PC-3 (cell line): Measurements from ENCODE around the gene S100PBP. TPM values are rescaled to one million over a fixed set of nuclear protein-coding genes. Genes with fewer than 3 reads are reported as not detected.
A peak's percentile ranks its signal among the peaks of the same experiment; 100 is the strongest.

Source experiments
- ATAC-seq: fragments of 200-7000 bp; cut with Tn5 transposase; 2 replicates; pipeline ENCODE4 v1.9.1; 2020; ENCODE audit warnings: mild to moderate bottlenecking, moderate library complexity
- BruUV-seq: library from RNA; stranded (reverse); fragments of 400-500 nt; replicated peaks from 2 replicates; lab custom pipeline; 2021; lab: Mats Ljungman, UMichigan
- CTCF ChIA-PET: fragments of 300-600 bp; sonication (Branson Sonifier 250); formaldehyde crosslinking; loops from one replicate; lab custom pipeline; 2022; ENCODE audit warnings: antibody characterized with exemption; lab: Charles Lee
- POLR2A ChIA-PET: fragments of 300-600 bp; sonication (Branson Sonifier 250); formaldehyde crosslinking; loops from one replicate; lab custom pipeline; 2022; ENCODE audit warnings: antibody characterized with exemption; ENCODE audit not compliant: unreplicated experiment; lab: Charles Lee
- DNase-seq: peaks from one replicate; pipeline ENCODE4 v3.0.0-alpha.2; 2015
- H2AFZ ChIP-seq: fragments of 300-600 bp; sonication (generic); 2 replicates; pipeline ENCODE4 v1.6.0; 2016; ENCODE audit warnings: antibody characterized with exemption, low read length
- H3F3A ChIP-seq: fragments of 300-600 bp; sonication (generic); one replicate; pipeline ENCODE4 v1.6.0; 2017; ENCODE audit warnings: antibody characterized with exemption, low read length, control low read depth, mild to moderate bottlenecking; ENCODE audit not compliant: unreplicated experiment
- H3K27ac ChIP-seq: fragments of 300-600 bp; sonication (generic); 2 replicates; pipeline ENCODE4 v1.5.1; 2016; ENCODE audit warnings: mild to moderate bottlenecking, low read length
- H3K27me3 ChIP-seq: fragments of 300-600 bp; sonication (generic); 2 replicates; pipeline ENCODE4 v1.6.1; 2016; ENCODE audit warnings: low read length, mixed read lengths
- H3K36me3 ChIP-seq: fragments of 300-600 bp; sonication (generic); 2 replicates; pipeline ENCODE4 v1.6.1; 2016; ENCODE audit warnings: low read depth, mixed run types, low read length, mixed read lengths
- H3K4me1 ChIP-seq: fragments of 300-600 bp; sonication (generic); 2 replicates; pipeline ENCODE4 v1.5.1; 2016; ENCODE audit warnings: low read length; ENCODE audit not compliant: insufficient read depth
- H3K4me2 ChIP-seq: fragments of 300-600 bp; sonication (generic); 2 replicates; pipeline ENCODE4 v1.6.0; 2016; ENCODE audit warnings: low read length
- H3K4me3 ChIP-seq: fragments of 300-600 bp; sonication (generic); 2 replicates; pipeline ENCODE4 v1.5.1; 2016; ENCODE audit warnings: mild to moderate bottlenecking, low read length, mixed read lengths
- H3K79me2 ChIP-seq: fragments of 300-600 bp; sonication (generic); 2 replicates; pipeline ENCODE4 v1.6.1; 2017; ENCODE audit warnings: low read length, mixed read lengths
- H3K9ac ChIP-seq: fragments of 300-600 bp; sonication (generic); 2 replicates; pipeline ENCODE4 v1.6.0; 2016; ENCODE audit warnings: mild to moderate bottlenecking, low read length
- H3K9me2 ChIP-seq: fragments of 300-600 bp; sonication (generic); replicated peaks from 2 replicates; pipeline ENCODE4 v1.6.1; 2016; ENCODE audit warnings: mixed run types, low read length, mixed read lengths
- H3K9me3 ChIP-seq: fragments of 300-600 bp; sonication (generic); 2 replicates; pipeline ENCODE4 v1.6.1; 2016; ENCODE audit warnings: low read length, mixed read lengths
- H4K20me1 ChIP-seq: fragments of 300-600 bp; sonication (generic); 2 replicates; pipeline ENCODE4 v1.6.1; 2016; ENCODE audit warnings: low read length, mixed read lengths
- CTCF ChIP-seq: fragments of 300-600 bp; sonication (generic); conservative IDR thresholded peaks from 2 replicates; pipeline ENCODE4 v1.5.1; 2017; ENCODE audit warnings: antibody characterized with exemption, low read depth, mild to moderate bottlenecking, low read length
- EZH2 ChIP-seq: fragments of 300-600 bp; sonication (generic); IDR thresholded peaks from one replicate; pipeline ENCODE4 v1.6.1; 2017; ENCODE audit warnings: antibody characterized with exemption, mild to moderate bottlenecking, low read length; ENCODE audit not compliant: unreplicated experiment
- EZH2phosphoT487 ChIP-seq: fragments of 300-600 bp; sonication (generic); IDR thresholded peaks from 2 replicates; pipeline ENCODE4 v1.6.1; 2018; ENCODE audit warnings: mild to moderate bottlenecking, antibody characterized with exemption, low read length, borderline replicate concordance
- intact Hi-C: fragments of 100-400 bp; cut with micrococcal nuclease; formaldehyde crosslinking; loops from 2 replicates; pipeline ENCODE4 v1.9.0; 2023
- total RNA-seq: library from RNA; depleted of rRNA; stranded (reverse); fragments of >200 nt; gene quantifications from 2 replicates; pipeline ENCODE4 v1.2.3, GENCODE V29; 2014

The S100PBP gene
- total RNA-seq, 1 experiment from 2014 or later, result 13.2 TPM

GRCh38 chr1:32874860-32875752 lies 57.7 kb downstream of the S100PBP start:
- no peak for ATAC-seq

GRCh38 chr1:32876341-32877210 lies 59.1 kb downstream of the S100PBP start:
- DNase-seq (peak; percentile 57), ATAC-seq (peak; percentile 65)
- no peaks in the 10 kb centered on the region for H3K36me3 ChIP-seq
- H3K4me1 ChIP-seq, result no peaks in the 10 kb centered on the region
- no TSS peak for BruUV-seq
- no peak overlapping the region for H3K27ac ChIP-seq
- H3K9me3 ChIP-seq, result no peaks in the 10 kb centered on the region
- H3K27me3 ChIP-seq, result no peaks in the 10 kb centered on the region
- TF ChIP-seq CTCF (peak; percentile 78), EZH2 (no peak)
- no peak overlapping the region for H3K9ac ChIP-seq
- ChIA-PET POLR2A (no interaction called here), CTCF (interaction anchor here (0.5 to 1.8 kb wide), 4 partner anchors 14 to 210 kb away, joined by 3 to 11 read pairs (median 4); no protein-coding TSS in a partner anchor)
- no peak overlapping the region for H3K4me2 ChIP-seq
- H3K4me3 ChIP-seq, result no peak overlapping the region
- no peak overlapping the region for H2AFZ ChIP-seq
- H3F3A ChIP-seq, result no peaks in the 10 kb centered on the region
- H3K9me2 ChIP-seq, result no peaks in the 10 kb centered on the region
- no peaks in the 10 kb centered on the region for H3K79me2 ChIP-seq
- intact Hi-C loops, result loop anchor here (5.0 kb wide), 1 partner anchor 211 kb away; no protein-coding TSS in a partner anchor
- H4K20me1 ChIP-seq, result no peaks in the 10 kb centered on the region

More at GRCh38 chr1:32874860-32875752, 57.7 kb downstream of the S100PBP start:
- Histone ChIP-seq H3K27ac (no peak overlapping the region), H3K4me1 (0 out of 2 replicates have a peak, but pooled peaks cover 4% of the 10 kb centered on the region), H3K79me2 (no peaks in the 10 kb centered on the region), H3K4me3 (no peak overlapping the region), H3K9me2 (no peaks in the 10 kb centered on the region), H3K9me3 (no peaks in the 10 kb centered on the region), H2AFZ (no peak overlapping the region), H3F3A (no peaks in the 10 kb centered on the region), H3K27me3 (peaks cover 8% of the 10 kb centered on the region; the same call in 1 of the 2 replicates), H4K20me1 (no peaks in the 10 kb centered on the region), H3K36me3 (no peaks in the 10 kb centered on the region), H3K4me2 (no peak overlapping the region), H3K9ac (no peak overlapping the region)
- no TSS peak for BruUV-seq
- DNase-seq, result no peak
- POLR2A ChIA-PET, result no interaction called here
- intact Hi-C loops, result loop anchor here (5.0 kb wide), 1 partner anchor 212 kb away; no protein-coding TSS in a partner anchor
- TF ChIP-seq CTCF, result no peak
- TF ChIP-seq EZH2, result no peak
- no peak for TF ChIP-seq EZH2phosphoT487
- CTCF ChIA-PET, result interaction anchor here (0.5 to 1.8 kb wide), 4 partner anchors 51 to 230 kb away, joined by 3 to 11 read pairs (median 5); no protein-coding TSS in a partner anchor
